HCT116 (cell line): ENCODE data around the gene SLC5A2. TPM values are rescaled to one million over a fixed set of nuclear protein-coding genes. Genes with fewer than 3 reads are reported as not detected.

ENCODE experiments used
- ATAC-seq: fragments of 200-7000 bp; cut with Tn5 transposase; 2 replicates; pipeline ENCODE4 v1.9.1; 2020; ENCODE audit warnings: mild to moderate bottlenecking, moderate library complexity
- BruUV-seq: library from RNA; stranded (reverse); fragments of 400-500 nt; replicated peaks from 2 replicates; lab custom pipeline; 2021; lab: Mats Ljungman, UMichigan
- CTCF ChIA-PET: fragments of 300-600 bp; sonication (Branson Sonifier 250); formaldehyde crosslinking; loops from one replicate; lab custom pipeline; 2021; ENCODE audit warnings: antibody characterized with exemption; lab: Charles Lee
- POLR2A ChIA-PET: fragments of 300-600, 350-600 bp; sonication (Branson Sonifier 250); formaldehyde crosslinking; loops from one replicate; lab custom pipeline; 2021; ENCODE audit warnings: antibody characterized with exemption; lab: Charles Lee
- RAD21 ChIA-PET, 2 experiments: fragments of 300-600 bp; sonication (Branson Sonifier 250); formaldehyde crosslinking; loops; one replicate each; lab custom pipeline; 2023; ENCODE audit warnings: low total read pairs in 2 of 2; ENCODE audit not compliant: uncharacterized antibody in 2 of 2, unreplicated experiment in 2 of 2, low non-redundant PET in 1 of 2; lab: Charles Lee
- DNase-seq: peaks from one replicate; pipeline ENCODE4 v3.0.0-alpha.2; 2010; ENCODE audit warnings: low read depth, low spot score
- H2AFZ ChIP-seq: fragments of 200-600 bp; shearing (Covaris generic), sonication (generic); 2 replicates; pipeline ENCODE4 v1.6.1; 2017; ENCODE audit warnings: low read depth, mixed run types, mixed read lengths, antibody characterized with exemption, low read length; ENCODE audit not compliant: poor library complexity, severe bottlenecking
- H3K27ac ChIP-seq: 2 replicates; pipeline ENCODE4 v1.5.1; 2012; ENCODE audit warnings: low read depth, low read length
- H3K27me3 ChIP-seq: fragments of 200-600 bp; sonication (generic); 2 replicates; pipeline ENCODE4 v1.6.1; 2016; ENCODE audit warnings: mixed run types, low read length, mixed read lengths; ENCODE audit not compliant: insufficient read depth
- H3K36me3 ChIP-seq, 2 experiments: fragments of 200-500 bp in 1 of 2; fragments of 200-600 bp in 1 of 2; sonication (Bioruptor generic) in 1 of 2; sonication (generic) in 1 of 2; 2 replicates each; pipeline versions ENCODE4 v1.5.1 to v1.6.1; 2014 to 2016; ENCODE audit warnings: low read length in 2 of 2, inconsistent platforms in 1 of 2, mixed read lengths in 1 of 2, mixed run types in 1 of 2; ENCODE audit not compliant: insufficient read depth in 2 of 2, control insufficient read depth in 1 of 2
- H3K4me1 ChIP-seq, 2 experiments: fragments of 200-600 bp in 1 of 2; sonication (generic) in 1 of 2; 2 replicates each; pipeline versions ENCODE4 v1.5.1 to v1.6.1; 2012 to 2017; ENCODE audit warnings: low read length in 2 of 2, inconsistent platforms in 1 of 2, mild to moderate bottlenecking in 1 of 2, mixed read lengths in 1 of 2, mixed run types in 1 of 2, moderate library complexity in 1 of 2; ENCODE audit not compliant: insufficient read depth in 2 of 2, control insufficient read depth in 1 of 2
- H3K4me2 ChIP-seq: fragments of 200-600 bp; sonication (generic); 2 replicates; pipeline ENCODE4 v1.6.1; 2017; ENCODE audit warnings: mixed run types, low read length, mixed read lengths
- H3K4me3 ChIP-seq, 2 experiments: fragments of 200-600 bp in 1 of 2; sonication (generic) in 1 of 2; replicated peaks in 1 of 2; 2 replicates each; pipeline ENCODE4 v1.5.1; 2011 to 2016; ENCODE audit warnings: low read length in 2 of 2, control low read depth in 1 of 2, low read depth in 1 of 2, mild to moderate bottlenecking in 1 of 2, mixed read lengths in 1 of 2, mixed run types in 1 of 2
- H3K79me2 ChIP-seq: fragments of 200-600 bp; sonication (generic); 2 replicates; pipeline ENCODE4 v1.6.1; 2017; ENCODE audit warnings: mild to moderate bottlenecking, mixed run types, low read length, moderate library complexity, mixed read lengths; ENCODE audit not compliant: insufficient read depth
- H3K9ac ChIP-seq: fragments of 200-600 bp; sonication (generic); 2 replicates; pipeline ENCODE4 v1.6.1; 2016; ENCODE audit warnings: low read length, mixed read lengths
- H3K9me2 ChIP-seq: fragments of 200-600 bp; sonication (generic), shearing (Covaris generic); 2 replicates; pipeline ENCODE4 v1.6.1; 2017; ENCODE audit warnings: mixed run types, mild to moderate bottlenecking, moderate library complexity; ENCODE audit not compliant: insufficient read depth
- H3K9me3 ChIP-seq, 2 experiments: fragments of 200-500 bp in 1 of 2; fragments of 200-600 bp in 1 of 2; sonication (Bioruptor generic) in 1 of 2; sonication (generic) in 1 of 2; 2 replicates each; pipeline ENCODE4 v1.6.1; 2014 to 2017; ENCODE audit warnings: low read length in 2 of 2, mixed read lengths in 2 of 2, inconsistent platforms in 1 of 2, low read depth in 1 of 2, mild to moderate bottlenecking in 1 of 2, mixed run types in 1 of 2, moderate library complexity in 1 of 2; ENCODE audit not compliant: control insufficient read depth in 1 of 2, insufficient read depth in 1 of 2
- H4K20me1 ChIP-seq: fragments of 200-600 bp; sonication (generic), shearing (Covaris generic); 2 replicates; pipeline ENCODE4 v1.6.1; 2017; ENCODE audit warnings: mixed run types, mild to moderate bottlenecking, moderate library complexity; ENCODE audit not compliant: insufficient read depth
- EZH2phosphoT487 ChIP-seq: fragments of 200-600 bp; IDR thresholded peaks from 2 replicates; pipeline ENCODE4 v1.6.1; 2018; ENCODE audit warnings: antibody characterized with exemption, borderline replicate concordance
- RAD21 ChIP-seq: IDR thresholded peaks from 2 replicates; pipeline ENCODE4 v1.6.1; 2012; ENCODE audit warnings: low read depth, mild to moderate bottlenecking
- REST ChIP-seq: IDR thresholded peaks from 2 replicates; pipeline ENCODE4 v1.6.1; 2012; ENCODE audit warnings: low read depth
- TCF7L2 ChIP-seq: IDR thresholded peaks from 2 replicates; pipeline ENCODE4 v1.7.0; 2011; ENCODE audit warnings: borderline replicate concordance, inconsistent platforms; ENCODE audit not compliant: insufficient read depth, insufficient read length; ENCODE audit errors: extremely low read depth
- ZNF274 ChIP-seq: fragments of 200-500 bp; sonication (Bioruptor generic); IDR thresholded peaks from 2 replicates; pipeline ENCODE4 v1.6.1; 2014; ENCODE audit warnings: mild to moderate bottlenecking, low read depth, low read length, inconsistent platforms
- intact Hi-C: fragments of 100-400 bp; cut with micrococcal nuclease; formaldehyde crosslinking; loops from 2 replicates; pipeline ENCODE4 v1.10.0; 2022
- total RNA-seq: library from RNA; stranded (reverse); gene quantifications from one replicate; pipeline ENCODE4 v1.2.1, GENCODE V29; 2021; ENCODE audit not compliant: unreplicated experiment

The SLC5A2 gene
- total RNA-seq, 1 experiment from 2014 or later: 0.10 TPM

DNA sequence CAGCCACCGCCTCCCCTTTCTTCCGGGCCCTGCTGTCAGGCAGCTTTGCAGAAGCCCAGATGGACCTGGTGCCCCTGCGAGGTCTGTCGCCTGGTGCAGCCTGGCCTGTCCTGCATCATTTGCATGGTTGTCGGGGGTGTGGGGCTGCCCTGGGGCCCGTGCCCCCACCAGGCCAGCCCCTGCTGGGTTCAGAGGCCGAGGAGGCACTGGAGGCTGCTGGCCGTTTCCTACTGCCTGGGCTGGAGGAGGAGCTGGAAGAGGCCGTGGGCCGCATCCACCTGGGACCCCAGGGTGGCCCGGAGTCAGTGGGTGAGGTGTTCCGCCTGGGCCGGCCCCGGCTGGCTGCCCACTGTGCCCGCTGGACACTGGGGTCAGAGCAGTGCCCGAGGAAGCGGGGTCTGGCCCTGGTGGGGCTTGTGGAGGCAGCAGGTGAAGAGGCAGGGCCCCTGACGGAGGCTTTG, 16.5 kb upstream of the SLC5A2 start:
- H3K9ac ChIP-seq: no peak overlapping the region
- ChIA-PET CTCF (no interaction called here), RAD21 (no interaction called here), POLR2A (no interaction called here)
- H2AFZ ChIP-seq: no peak overlapping the region
- TF ChIP-seq TCF7L2 (no peak), RAD21 (no peak), ZNF274 (no peak), REST (no peak), EZH2phosphoT487 (no peak)
- ATAC-seq (no peak), DNase-seq (no peak)
- no peaks in the 10 kb centered on the region for H3K9me2 ChIP-seq
- H3K27ac ChIP-seq: no peak overlapping the region
- H3K9me3 ChIP-seq: no peaks in the 10 kb centered on the region
- H3K79me2 ChIP-seq: no peaks in the 10 kb centered on the region
- H3K4me3 ChIP-seq: no peak overlapping the region
- no peaks in the 10 kb centered on the region for H4K20me1 ChIP-seq
- intact Hi-C loops: no loop called here
- no peaks in the 10 kb centered on the region for H3K36me3 ChIP-seq
- no peaks in the 10 kb centered on the region for H3K27me3 ChIP-seq
- BruUV-seq: no TSS peak
- peaks cover 4% of the 10 kb centered on the region in 2 experiments for H3K4me1 ChIP-seq
- H3K4me2 ChIP-seq: no peak overlapping the region
